Activated CD8-positive, alpha-beta memory T cell treated with anti-CD3 and anti-CD28 coated beads, Interleukin-2, amount 50 U/mL, for 4 hours (primary cell): ENCODE data around the gene CES2.
"Not testable (repeated sequence)": the region's sequence is repeated elsewhere in the genome, so short reads cannot be mapped to it uniquely, and the experiment has no call there.

Source experiments
- DNase-seq: peaks from one replicate; pipeline ENCODE4 v3.0.0-alpha.2; 2020

CES2 gene

GRCh38 chr16:66955363-66956153 lies 20.2 kb downstream of the CES2 start:
- DNase-seq: not testable (repeated sequence)

DNA sequence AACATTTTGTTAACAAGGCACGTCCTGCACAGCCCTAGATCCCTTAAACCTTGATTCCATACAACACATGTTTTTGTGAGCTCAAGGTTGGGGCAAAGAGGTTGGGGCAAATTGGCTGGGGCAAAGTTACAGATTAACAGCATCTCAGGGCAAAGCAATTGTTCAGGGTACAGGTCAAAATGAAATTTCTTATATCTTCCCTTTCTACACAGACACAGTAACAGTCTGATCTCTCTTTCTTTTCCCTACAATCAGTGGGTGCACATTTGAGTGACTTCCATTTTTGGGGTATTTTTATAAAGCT lies 20.8 kb downstream of the CES2 start:
- DNase-seq: not testable (repeated sequence)

DNA sequence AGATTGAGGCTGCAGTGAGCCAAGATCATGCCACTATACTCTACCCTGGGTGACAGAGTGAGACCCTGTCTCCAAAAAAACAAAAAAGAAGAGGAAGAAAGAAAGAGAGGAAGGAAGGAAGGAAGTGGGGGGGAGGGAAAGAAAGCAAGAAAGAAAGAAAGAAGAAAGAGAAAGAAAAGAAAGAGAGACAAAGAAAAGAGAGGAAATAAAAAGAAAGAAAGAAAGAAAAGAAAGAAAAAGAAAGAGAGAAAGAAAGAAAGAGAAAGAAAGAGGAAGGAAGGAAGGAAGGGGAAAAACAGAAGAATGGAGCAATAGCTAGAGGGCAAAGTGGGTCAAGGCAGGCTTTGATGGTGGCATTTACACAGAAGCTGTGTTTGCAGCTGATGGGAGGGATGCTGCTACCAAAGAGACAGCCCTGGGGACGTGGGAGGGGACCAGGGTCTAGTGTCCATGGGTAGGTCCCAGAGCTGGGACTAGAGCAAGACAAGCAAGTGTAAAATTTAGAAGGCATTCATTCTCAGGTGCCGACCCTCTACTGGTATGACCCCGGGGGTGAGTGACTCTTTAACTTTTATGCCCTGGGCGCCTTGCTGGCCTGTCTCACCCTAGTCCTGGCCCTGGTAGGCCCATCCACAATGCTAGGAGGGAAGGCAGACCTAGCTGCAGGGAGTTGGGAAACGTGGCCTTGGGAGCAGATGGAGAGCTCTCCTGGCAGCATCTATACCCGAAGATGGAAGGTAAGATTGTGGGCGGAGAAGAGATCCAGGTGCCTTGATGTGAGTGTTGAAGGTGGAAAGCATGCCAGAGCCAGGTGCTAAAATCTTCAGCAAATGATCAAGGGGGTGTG lies 23.8 kb downstream of the CES2 start:
- DNase-seq: no peak

DNA sequence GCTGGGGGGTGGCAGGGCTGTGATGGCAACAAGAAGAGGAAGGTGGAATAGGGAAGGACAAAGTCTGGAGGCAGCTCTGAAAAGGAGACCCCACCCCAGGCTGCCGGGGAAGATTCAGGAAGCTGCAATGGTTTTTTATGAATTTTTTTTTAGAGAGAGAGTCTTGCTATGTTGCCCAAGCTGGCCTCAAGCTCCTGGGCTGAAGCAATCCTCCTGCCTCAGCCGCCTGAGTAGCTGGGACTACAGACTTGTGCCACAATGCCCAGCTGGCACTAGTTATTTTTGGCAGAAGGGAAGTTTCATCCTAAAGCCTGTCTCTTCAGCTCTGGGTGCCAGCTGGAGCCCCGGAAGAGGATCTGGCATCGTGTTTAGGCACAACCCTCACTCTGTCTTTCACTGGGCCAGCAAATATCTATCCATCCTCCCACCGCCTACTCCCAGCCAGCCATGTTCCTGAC lies 24.4 kb downstream of the CES2 start:
- DNase-seq: no peak

DNA sequence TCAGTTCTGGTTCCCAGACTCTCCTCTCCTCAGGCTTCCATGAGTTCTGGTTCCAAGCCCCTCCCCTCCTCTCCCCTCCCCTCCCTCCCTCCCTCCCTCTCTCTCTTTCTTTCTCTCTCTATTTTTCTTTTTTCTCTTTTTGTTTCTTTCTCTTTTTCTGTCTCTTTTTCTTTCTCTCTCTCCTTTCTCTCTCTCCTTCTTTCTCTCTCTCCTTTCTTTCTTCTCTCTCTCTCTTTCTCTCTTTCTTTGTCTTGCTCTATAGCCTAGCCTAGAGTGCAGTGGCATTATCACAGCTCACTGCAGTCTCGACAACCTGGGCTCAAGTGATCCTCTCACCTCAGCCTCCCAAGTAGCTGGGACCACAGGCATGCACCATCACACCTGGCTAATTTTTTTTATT lies 25.0 kb downstream of the CES2 start:
- no peak for DNase-seq

DNA sequence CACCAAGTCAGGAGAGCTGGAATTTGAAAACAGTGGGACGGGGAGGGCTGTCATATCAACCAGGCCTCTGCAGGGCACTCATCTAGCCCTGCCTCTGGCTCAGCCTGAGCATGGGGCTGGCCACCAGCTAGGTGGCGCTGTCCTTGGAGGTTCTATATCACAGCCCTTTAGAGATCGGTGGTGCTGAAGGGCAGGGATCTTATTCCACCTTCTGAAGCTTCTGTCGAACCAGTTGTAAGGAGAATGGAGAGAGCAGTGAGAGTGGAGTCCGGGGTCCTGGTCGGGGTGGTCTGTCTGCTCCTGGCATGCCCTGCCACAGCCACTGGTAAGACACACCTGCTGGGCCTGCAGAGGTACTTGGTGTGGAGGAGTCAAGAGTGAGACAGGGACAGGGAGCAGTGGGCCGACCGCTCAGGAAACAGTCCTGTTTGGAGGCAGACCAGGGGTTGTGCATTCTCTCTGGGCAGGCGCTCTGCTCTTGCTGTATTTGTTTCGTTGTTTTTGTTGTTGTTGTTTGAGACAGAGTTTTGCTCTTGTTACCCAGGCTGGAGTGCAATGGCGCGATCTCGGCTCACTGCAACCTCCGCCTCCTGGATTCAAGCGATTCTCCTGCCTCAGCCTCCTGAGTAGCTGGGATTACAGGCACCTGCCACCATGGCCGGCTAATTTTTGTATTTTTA lies 25.9 kb downstream of the CES2 start, which contains the start of gene CES3:
CES3 (plus strand) TSS at position 202 of the 680 bp plus-strand sequence; CDS start at position 244, 42 bp downstream.
- DNase-seq: peak; percentile 50

- DNase-seq: no peak
Measured at GRCh38 chr16:66961914-66962313, 26.6 kb downstream of the CES2 start.

DNA sequence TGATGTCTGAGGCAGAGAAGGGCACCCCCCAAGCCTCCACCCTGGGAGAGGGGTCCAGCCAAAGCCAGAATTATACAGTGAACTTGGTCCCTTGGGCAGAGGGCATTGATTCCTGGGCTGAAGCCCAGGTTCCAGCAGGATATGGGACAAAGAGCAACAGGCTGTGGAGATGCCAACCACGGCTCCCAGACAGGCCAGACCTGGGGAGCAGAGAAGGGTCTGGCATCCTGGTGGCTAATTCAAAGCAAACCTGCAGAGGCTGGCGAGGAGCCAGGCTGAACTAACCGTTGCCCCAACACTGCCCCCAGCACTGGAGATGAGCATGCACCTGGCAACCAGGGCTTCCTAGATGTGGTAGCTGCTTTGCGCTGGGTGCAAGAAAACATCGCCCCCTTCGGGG lies 28.7 kb downstream of the CES2 start:
- no peak for DNase-seq

DNA sequence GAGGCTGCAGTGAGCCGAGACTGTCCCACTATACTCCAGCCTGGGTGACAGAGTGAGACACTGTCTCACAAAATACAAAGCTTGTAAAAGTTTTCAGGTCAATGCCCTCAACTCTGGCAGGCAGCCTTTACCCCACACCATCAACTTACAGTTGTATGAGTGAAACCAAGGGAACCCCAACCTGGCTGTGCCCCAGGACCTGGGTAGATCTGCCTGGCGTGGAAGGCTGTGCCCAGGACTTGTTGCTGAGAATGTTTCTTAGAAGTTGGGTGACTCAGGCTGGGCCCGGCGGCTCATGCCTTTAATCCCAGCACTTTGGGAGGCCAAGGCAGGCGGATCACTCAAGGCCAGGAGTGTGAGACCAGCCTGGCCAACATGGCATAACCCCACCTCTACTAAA lies 33.5 kb downstream of the CES2 start:
- no peak for DNase-seq

GRCh38 chr16:66970775-66971720 lies 35.7 kb downstream of the CES2 start:
- no peak for DNase-seq

- DNase-seq: no peak
Measured at GRCh38 chr16:66972983-66973382, 37.7 kb downstream of the CES2 start.

GRCh38 chr16:66973716-66974115 lies 38.4 kb downstream of the CES2 start:
- DNase-seq: no peak

DNA sequence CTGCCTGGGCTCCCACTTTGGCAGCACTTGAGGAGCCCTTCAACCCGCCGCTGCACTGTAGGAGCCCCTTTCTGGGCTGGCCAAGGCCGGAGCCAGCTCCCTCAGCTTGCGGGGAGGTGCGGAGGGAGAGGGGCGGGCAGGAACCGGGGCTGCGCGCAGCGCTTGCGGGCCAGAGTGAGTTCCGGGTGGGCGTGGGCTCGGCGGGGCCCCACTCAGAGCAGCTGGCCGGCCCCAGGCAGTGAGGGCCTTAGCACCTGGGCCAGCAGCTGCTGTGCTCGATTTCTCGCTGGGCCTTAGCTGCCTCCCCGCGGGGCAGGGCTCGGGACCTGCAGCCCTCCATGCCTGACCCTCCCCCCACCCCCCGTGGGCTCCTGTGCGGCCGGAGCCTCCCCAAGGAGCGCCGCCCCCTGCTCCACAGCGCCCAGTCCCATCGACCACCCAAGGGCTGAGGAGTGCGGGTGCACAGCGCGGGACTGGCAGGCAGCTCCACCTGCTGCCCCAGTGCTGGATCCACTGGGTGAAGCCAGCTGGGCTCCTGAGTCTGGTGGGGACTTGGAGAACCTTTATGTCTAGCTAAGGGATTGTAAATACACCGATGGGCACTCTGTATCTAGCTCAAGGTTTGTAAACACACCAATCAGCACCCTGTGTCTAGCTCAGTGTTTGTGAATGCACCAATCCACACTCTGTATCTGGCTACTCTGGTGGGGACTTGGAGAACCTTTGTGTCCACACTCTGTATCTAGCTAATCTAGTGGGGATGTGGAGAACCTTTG lies 39.0 kb downstream of the CES2 start:
- not testable (repeated sequence) for DNase-seq

- DNase-seq: peak; percentile 37
Measured at GRCh38 chr16:66974932-66975246, 39.6 kb downstream of the CES2 start.

- no peak for DNase-seq
Measured at GRCh38 chr16:66975302-66975893, 40.1 kb downstream of the CES2 start.

GRCh38 chr16:66976746-66977145 lies 41.4 kb downstream of the CES2 start:
- DNase-seq: no peak

- peak; percentile 91 for DNase-seq
Measured at GRCh38 chr16:66977341-66978113, 42.2 kb downstream of the CES2 start.

- no peak for DNase-seq
Measured at GRCh38 chr16:66979011-66979717, 43.8 kb downstream of the CES2 start.

DNA sequence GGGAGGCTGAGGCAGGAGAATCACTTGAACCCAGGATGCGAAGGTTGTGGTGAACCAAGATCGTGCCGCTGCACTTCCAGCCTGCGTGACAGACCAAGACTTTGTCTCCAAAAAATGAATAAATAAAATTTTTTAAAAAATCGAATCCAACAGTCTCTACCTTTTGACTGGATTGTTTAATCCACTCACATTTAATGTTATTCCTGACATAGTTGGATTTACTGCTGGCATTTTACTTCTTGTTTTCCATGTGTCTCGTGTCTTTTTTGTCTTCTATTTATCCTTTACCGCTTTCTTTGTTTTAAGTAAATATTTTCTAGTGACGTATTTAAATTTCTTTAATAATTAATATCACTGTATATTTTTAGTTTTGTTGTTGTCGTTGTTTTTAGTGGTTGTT lies 47.7 kb downstream of the CES2 start:
- no peak for DNase-seq

DNA sequence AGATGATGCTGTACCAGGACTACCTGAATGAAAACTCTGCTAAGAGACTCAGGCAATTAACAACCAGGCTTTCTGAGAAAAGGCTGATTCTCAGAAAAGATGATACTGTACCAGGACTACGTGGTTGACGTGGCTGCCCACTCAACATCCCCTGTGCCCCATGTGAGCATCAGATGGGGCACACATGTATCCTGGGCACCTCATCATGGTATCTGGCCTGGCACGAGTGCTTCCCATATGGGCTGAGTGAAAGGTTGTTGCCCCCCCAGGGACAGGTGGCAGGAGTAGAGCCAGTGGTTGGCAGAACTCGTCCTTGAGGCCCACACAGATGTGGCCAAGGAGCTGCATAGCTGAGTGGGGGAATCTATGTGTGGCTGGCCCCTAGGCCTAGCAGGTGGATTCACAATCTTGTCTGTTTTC lies 49.6 kb downstream of the CES2 start:
- DNase-seq: no peak
